ENCODE data around the gene SLC22A31. TPM values are rescaled to one million over a fixed set of nuclear protein-coding genes. Genes with fewer than 3 reads are reported as not detected.
"Not testable (repeated sequence)": the region's sequence is repeated elsewhere in the genome, so short reads cannot be mapped to it uniquely, and the experiment has no call there.

Gene SLC22A31
- total and polyA plus RNA-seq, 12 donors = 0.20 to 0.36 TPM; not detected in 10

DNA sequence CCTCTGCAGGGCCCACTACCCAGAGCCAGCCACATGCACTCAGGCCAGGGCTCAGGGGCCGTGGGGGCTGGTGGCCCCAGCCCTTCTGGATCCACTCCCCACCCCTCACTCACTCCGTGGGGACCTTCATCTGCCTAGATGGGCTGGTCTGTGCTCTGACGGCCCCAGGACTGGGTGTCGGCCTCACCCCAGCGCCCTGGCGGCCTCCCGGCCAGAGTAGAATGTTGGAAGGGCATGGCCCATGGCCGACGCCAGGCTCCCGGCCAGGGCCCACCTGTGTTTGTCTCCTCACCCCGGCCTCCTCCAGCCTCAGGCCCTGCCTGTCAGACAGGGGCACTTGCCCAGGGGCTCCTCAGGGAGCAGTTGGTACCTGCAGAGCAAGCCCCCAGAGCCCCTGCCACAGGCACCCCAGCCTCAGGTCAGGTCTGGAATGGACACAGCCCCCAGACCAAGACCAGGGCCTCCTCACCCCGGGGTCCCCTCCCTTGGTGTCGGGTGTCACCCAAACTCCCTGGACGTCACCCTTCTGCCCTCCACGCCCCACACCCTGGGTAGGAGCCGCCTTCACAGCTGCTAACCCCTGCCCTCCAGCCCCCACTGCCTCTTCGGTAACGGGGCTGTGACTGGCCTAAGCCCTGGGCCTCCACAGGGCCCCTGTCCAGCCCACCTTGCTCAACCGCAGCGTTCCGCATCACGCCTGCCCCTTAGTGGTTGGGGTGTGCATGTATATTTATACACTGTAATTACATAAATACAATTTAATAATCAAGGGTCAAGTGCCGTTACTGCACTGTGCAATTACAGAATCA lies 31.8 kb downstream of the SLC22A31 start:
- intact Hi-C loops (cut with DNase I) = loop anchor here (2.0 to 10.0 kb wide), 9 partner anchors 224 to 726 kb away; partner anchors contain the start of gene APRT (in 3 of the 10)
- TF ChIP-seq, protein P1, sequence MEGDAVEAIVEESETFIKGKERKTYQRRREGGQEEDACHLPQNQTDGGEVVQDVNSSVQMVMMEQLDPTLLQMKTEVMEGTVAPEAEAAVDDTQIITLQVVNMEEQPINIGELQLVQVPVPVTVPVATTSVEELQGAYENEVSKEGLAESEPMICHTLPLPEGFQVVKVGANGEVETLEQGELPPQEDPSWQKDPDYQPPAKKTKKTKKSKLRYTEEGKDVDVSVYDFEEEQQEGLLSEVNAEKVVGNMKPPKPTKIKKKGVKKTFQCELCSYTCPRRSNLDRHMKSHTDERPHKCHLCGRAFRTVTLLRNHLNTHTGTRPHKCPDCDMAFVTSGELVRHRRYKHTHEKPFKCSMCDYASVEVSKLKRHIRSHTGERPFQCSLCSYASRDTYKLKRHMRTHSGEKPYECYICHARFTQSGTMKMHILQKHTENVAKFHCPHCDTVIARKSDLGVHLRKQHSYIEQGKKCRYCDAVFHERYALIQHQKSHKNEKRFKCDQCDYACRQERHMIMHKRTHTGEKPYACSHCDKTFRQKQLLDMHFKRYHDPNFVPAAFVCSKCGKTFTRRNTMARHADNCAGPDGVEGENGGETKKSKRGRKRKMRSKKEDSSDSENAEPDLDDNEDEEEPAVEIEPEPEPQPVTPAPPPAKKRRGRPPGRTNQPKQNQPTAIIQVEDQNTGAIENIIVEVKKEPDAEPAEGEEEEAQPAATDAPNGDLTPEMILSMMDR (IDR thresholded peaks at IDR 0.05) = no peak

DNA sequence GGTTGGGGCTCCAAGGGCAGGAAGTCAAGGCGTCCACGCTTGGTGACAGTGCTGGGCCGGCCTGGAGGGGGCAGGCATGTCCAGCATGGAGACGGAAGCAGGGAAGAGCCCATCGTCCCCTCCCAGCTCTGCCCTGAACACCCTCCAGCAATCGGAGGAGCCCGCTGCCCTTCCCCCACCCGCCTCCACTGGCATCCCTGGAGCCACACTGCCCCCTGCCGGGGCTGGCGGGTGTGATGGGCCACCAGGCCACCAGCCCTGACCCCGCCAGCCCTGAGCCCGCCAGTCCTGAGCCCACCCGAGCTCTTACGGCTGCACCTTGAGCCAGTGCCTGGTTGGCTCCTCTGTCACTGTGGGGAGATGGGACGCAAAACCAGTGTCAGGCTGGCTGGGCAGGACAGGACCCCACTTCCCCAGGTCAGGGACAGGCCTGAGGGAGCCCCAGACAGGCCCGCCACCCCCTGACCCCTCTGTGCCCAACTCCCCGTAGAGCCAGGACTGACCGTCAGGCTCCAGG lies 32.9 kb downstream of the SLC22A31 start:
- Histone ChIP-seq H3K27me3 (peaks cover 14 to 76% (median 58%) of the 10 kb centered on the region in 7 donors), H3K36me3 (no peaks in the 10 kb centered on the region), H3K4me1 (peaks cover 0 to 25% (median 17%) of the 10 kb centered on the region in 9 donors), H3K9me3 (no peaks in the 10 kb centered on the region), H3K4me3 (no peak overlapping the region), H3K27ac (no peak overlapping the region)
- WGBS, 2 donors = 15 to 16% methylated on average over 17 to 18 of the region's 18 CpGs
- TF ChIP-seq, protein P1 (IDR thresholded peaks at IDR 0.05) = peak; percentile 64 to 86 (median 82)
- intact Hi-C loops (cut with DNase I) = loop anchor here (2.0 to 10.0 kb wide), 11 partner anchors 223 to 725 kb away; partner anchors contain the start of gene APRT (in 3 of the 10)
- peak; percentile 61 to 86 (median 76) for ATAC-seq
- peak; percentile 74 to 88 for DNase-seq

More for the DNA sequence above, 31.8 kb downstream of the SLC22A31 start:
- Histone ChIP-seq H3K4me3 (no peak overlapping the region), H3K4me1 (peaks cover 0 to 25% (median 17%) of the 10 kb centered on the region in 9 donors), H3K36me3 (no peaks in the 10 kb centered on the region), H3K27me3 (peaks cover 14 to 76% (median 59%) of the 10 kb centered on the region in 7 donors), H3K27ac (no peak overlapping the region), H3K9me3 (no peaks in the 10 kb centered on the region)
- WGBS, 2 donors = 72% methylated on average over 23 of the region's 23 CpGs
- DNase-seq (no peak), ATAC-seq (no peak)

DNA sequence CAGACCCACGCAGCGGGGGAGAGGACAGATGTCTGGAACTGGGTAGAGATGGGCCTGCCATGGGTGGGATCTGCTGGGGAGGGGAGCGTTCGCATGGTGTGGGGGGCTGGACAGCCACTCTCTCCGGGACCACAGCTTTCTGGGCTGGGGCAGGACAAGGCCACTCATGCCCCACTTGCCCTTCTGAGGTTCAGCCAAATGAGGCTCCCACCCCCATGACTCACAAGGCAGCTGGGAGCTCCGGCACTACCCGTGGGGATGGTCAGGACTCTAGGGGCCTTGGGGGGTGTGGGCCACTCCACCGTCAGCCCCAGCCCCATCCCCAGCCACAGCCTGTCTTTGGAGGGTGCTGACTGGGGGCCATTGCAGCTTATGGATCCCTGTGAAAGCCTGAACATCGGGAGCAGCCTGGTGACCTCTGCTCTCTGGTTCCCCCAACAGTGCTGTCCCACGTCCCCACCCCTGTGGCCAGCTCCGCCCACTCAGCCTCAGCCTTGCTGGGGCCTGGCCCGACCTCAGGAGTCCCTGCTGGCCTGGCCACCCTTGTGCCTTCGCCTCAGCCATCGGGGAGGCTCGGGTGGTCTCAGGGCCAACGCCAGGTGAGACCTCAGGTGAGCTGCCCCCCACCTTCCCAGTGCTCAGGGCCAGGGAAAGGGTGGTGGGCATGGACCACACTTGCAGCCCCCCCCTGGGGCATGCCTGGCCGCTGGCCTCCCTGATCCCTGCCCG lies 33.5 kb downstream of the SLC22A31 start:
- peaks cover 14 to 75% (median 52%) of the 10 kb centered on the region in 7 donors for H3K27me3 ChIP-seq
- TF ChIP-seq, protein P1 (IDR thresholded peaks at IDR 0.05) = no peak
- intact Hi-C loops (cut with DNase I) = loop anchor here (2.0 to 10.0 kb wide), 11 partner anchors 222 to 725 kb away; partner anchors contain the start of gene APRT (in 3 of the 10)
- DNase-seq (no peak), ATAC-seq (peak in 1 of 8 donors; percentile 1)
- WGBS, 2 donors = 70 to 76% methylated on average over 17 to 18 of the region's 18 CpGs
- H3K36me3 ChIP-seq = no peaks in the 10 kb centered on the region
- H3K4me1 ChIP-seq = peaks cover 0 to 25% (median 17%) of the 10 kb centered on the region in 9 donors
- H3K4me3 ChIP-seq = no peak overlapping the region
- H3K9me3 ChIP-seq = no peaks in the 10 kb centered on the region
- no peak overlapping the region for H3K27ac ChIP-seq

DNA sequence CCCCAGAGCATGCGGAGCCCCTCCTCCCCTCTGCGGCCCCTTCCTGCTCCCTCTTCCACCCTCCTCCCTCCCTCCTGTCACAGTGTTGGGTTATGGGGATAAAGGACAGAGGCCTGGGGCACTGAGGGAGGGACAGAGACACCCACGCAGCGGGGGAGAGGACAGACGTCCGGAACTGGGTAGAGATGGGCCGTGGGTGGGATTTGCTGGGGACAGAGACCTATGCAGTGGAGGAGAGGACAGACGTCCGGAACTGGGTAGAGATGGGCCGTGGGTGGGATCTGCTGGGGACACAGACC lies 34.7 kb downstream of the SLC22A31 start:
- H3K4me3 ChIP-seq, H3K27ac ChIP-seq, H3K9me3 ChIP-seq, ATAC-seq, DNase-seq, H3K36me3 ChIP-seq: not testable (repeated sequence)
- intact Hi-C loops (cut with DNase I) = loop anchor here (2.0 to 10.0 kb wide), 9 partner anchors 221 to 723 kb away; partner anchors contain the start of gene APRT (in 3 of the 10)
- Histone ChIP-seq H3K4me1 (peaks cover 0 to 12% (median 9%) of the 10 kb centered on the region in 9 donors), H3K27me3 (peaks cover 14 to 68% (median 41%) of the 10 kb centered on the region in 7 donors)
- WGBS, 2 donors = 73 to 75% methylated on average over 10 of the region's 10 CpGs
